GM06990 (cell line): ENCODE measurements around the gene USP53.

Experiments
- DNase-seq: peaks from one replicate; pipeline ENCODE4 v3.0.0-alpha.2; 2011; ENCODE audit not compliant: insufficient read length; ENCODE audit errors: extremely low read depth
- H3K27me3 ChIP-seq: replicated peaks from 2 replicates; pipeline ENCODE4 v1.6.0; 2011; ENCODE audit warnings: low read length; ENCODE audit not compliant: control insufficient read depth, insufficient read depth
- H3K36me3 ChIP-seq: 2 replicates; pipeline ENCODE4 v1.5.1; 2011; ENCODE audit warnings: low read length; ENCODE audit not compliant: control insufficient read depth, insufficient read depth
- H3K4me3 ChIP-seq: replicated peaks from 2 replicates; pipeline ENCODE4 v1.5.1; 2011; ENCODE audit warnings: low read depth, mild to moderate bottlenecking, control low read depth, low read length
- TF ChIP-seq, protein P1 (sequence below): IDR thresholded peaks from 2 replicates; pipeline ENCODE4 v1.5.1; 2011; ENCODE audit warnings: low read length, control low read depth, mild to moderate bottlenecking, inconsistent platforms; ENCODE audit not compliant: insufficient read depth, poor library complexity, severe bottlenecking

USP53 gene

DNA sequence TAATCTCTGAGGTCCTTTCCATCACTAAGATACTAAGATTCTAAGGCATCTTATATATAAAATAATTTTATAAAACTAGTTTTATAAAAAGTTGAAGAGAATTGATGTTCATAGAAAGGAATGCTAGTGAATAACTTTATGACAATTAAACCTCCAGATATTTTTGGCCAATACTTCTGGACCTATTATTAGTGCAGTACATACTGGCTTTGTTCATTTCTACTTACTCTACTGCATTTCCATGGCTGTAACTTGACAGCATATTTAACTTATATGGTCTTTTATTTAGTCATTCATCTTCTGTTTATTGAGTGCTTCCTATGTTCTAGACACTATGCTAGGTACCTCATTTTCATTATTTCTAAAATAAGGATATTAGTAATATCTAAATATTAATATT, 6.8 kb upstream of the USP53 start:
- Histone ChIP-seq H3K27me3 (no peaks in the 10 kb centered on the region), H3K4me3 (no peak overlapping the region), H3K36me3 (no peaks in the 10 kb centered on the region)
- TF ChIP-seq, protein P1, sequence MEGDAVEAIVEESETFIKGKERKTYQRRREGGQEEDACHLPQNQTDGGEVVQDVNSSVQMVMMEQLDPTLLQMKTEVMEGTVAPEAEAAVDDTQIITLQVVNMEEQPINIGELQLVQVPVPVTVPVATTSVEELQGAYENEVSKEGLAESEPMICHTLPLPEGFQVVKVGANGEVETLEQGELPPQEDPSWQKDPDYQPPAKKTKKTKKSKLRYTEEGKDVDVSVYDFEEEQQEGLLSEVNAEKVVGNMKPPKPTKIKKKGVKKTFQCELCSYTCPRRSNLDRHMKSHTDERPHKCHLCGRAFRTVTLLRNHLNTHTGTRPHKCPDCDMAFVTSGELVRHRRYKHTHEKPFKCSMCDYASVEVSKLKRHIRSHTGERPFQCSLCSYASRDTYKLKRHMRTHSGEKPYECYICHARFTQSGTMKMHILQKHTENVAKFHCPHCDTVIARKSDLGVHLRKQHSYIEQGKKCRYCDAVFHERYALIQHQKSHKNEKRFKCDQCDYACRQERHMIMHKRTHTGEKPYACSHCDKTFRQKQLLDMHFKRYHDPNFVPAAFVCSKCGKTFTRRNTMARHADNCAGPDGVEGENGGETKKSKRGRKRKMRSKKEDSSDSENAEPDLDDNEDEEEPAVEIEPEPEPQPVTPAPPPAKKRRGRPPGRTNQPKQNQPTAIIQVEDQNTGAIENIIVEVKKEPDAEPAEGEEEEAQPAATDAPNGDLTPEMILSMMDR, result no peak
- DNase-seq, result no peak

DNA sequence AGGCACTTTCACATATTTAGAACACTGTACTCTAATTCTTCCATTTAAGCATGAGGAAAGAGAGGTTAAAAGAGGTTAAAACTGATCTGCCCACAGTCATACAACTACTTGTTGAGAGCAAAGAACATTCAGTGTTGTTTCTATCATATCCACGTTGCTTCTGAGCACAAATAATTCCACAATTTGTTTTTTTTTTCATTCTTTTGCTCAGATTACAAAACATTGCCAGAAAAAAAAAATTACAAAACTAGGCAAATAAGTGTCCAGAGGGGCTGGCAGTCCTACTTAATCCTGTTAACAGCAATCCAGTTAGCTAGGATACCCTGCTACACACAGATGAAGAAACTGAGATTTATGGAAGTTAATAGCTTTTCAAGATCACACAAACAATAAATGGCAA, 6.3 kb upstream of the USP53 start:
- H3K4me3 ChIP-seq, result no peak overlapping the region
- TF ChIP-seq, protein P1, result no peak
- no peaks in the 10 kb centered on the region for H3K36me3 ChIP-seq
- no peaks in the 10 kb centered on the region for H3K27me3 ChIP-seq
- DNase-seq, result no peak

DNA sequence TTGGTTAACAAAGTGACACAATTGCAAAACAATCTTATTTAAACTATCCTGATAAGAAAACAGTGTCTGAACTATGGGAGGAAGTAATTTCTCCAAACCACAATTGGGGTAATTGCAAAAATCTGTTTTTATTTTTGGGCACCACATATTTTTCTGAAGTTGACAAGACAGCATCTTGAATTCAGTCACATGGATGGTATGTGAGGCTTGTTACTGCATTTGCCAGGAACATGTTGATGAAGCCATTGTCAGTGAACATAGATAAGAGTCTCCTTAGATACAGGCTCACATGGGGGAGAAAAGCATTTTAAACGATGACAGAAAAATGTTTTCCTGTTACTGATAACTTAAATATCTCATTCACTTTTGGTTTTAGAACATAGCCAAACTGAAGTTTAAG, 5.5 kb upstream of the USP53 start:
- 0 out of 2 replicates have a peak, but pooled peaks cover 1% of the 10 kb centered on the region for H3K27me3 ChIP-seq
- no peaks in the 10 kb centered on the region for H3K36me3 ChIP-seq
- H3K4me3 ChIP-seq, result no peak overlapping the region
- TF ChIP-seq, protein P1, result no peak
- no peak for DNase-seq

DNA sequence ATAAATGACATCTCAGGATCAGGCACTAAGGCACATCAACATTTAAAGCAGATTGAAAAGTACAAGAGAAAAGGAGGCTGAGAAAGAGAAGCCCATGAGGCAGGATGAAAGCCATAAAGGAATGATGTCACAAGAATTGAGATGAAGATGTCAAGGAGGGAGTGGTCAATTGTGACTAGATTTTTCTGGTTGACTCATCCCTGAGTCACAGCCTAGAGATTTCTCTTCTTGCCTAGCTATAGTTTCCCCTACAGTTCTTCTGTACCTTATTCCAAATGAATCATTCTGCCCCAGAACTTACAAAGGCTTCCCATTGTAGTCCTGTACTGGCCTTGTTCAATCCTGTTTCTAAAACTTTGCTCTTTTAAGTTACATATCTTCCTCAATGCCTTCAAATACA, 3.4 kb upstream of the USP53 start:
- TF ChIP-seq, protein P1, result no peak
- Histone ChIP-seq H3K27me3 (0 out of 2 replicates have a peak, but pooled peaks cover 2% of the 10 kb centered on the region), H3K36me3 (no peaks in the 10 kb centered on the region), H3K4me3 (no peak overlapping the region)
- DNase-seq, result no peak

DNA sequence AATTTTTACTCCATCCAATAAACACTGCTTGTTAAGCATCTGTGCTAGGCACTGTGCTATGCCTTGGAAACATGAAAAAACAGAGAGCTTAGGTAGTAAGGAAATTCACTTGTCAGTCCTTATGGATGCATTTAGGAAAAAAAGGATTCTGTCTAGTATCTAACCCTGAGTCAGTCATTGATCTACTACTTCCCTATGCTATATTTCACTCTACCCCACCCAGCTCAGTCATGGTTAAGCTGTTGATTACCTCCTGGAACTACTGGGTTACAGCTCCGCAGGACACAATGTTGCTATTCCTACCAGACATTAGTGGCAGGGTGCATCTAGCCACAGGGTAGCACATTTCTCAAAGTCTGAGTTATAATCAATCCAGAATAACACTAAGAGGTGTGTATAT, 2.9 kb upstream of the USP53 start:
- no peaks in the 10 kb centered on the region for H3K36me3 ChIP-seq
- 0 out of 2 replicates have a peak, but pooled peaks cover 2% of the 10 kb centered on the region for H3K27me3 ChIP-seq
- H3K4me3 ChIP-seq, result no peak overlapping the region
- TF ChIP-seq, protein P1, result no peak
- no peak for DNase-seq

DNA sequence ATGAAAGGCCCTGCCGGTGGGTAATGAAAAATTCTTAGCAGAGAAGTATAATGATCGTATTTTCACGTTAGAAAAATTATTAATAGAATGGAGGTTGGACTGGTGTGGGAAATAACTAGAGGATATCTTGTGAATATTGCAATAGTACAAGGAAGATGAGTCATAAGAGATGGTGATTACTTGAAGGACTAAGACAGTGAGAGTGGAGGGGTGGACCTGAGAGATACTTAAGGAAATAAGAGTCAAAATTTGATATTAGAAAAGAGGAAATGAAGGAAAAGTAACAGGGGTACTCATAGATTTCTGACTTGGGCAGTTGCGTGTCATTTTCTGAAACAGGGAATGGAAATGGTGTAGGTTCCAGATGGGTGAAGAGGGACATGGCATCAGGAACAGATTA, 1.7 kb upstream of the USP53 start:
- H3K27me3 ChIP-seq, result 0 out of 2 replicates have a peak, but pooled peaks cover 2% of the 10 kb centered on the region
- H3K4me3 ChIP-seq, result no peak overlapping the region
- no peak for DNase-seq
- no peaks in the 10 kb centered on the region for H3K36me3 ChIP-seq
- TF ChIP-seq, protein P1, result no peak
